ENCODE measurements around the gene STAC2.

GRCh38 chr17:39219647-39220154 lies 6.0 kb downstream of the STAC2 start:
- TF ChIP-seq ZNF592 (IDR thresholded peaks at IDR 0.05), result no peak
- TF ChIP-seq ELF1 (tag; IDR thresholded peaks at IDR 0.05), result no peak
- TF ChIP-seq EZH2 (IDR thresholded peaks at IDR 0.05; ENCODE audit: borderline replicate concordance, low read depth, low read length), result no peak
- no peak for TF ChIP-seq CTCF (IDR thresholded peaks at IDR 0.05 in 2 of 3, conservative IDR thresholded peaks at IDR 0.05 in 1 of 3; ENCODE audit: insufficient read depth in 2 of 3, low read depth in 1 of 3, low read length in 3 of 3)
- TF ChIP-seq ZNF3 (CRISPR knock-in tag; IDR thresholded peaks at IDR 0.05), result no peak
- no peak for TF ChIP-seq CLOCK (CRISPR knock-in tag; IDR thresholded peaks at IDR 0.05; ENCODE audit: borderline replicate concordance)
- TF ChIP-seq ZBTB49 (CRISPR knock-in tag; IDR thresholded peaks at IDR 0.05; ENCODE audit: borderline replicate concordance), result no peak
- no peak for TF ChIP-seq MAFK (IDR thresholded peaks at IDR 0.05; ENCODE audit: low read length)
- no peak for TF ChIP-seq ZNF561 (CRISPR knock-in tag; conservative IDR thresholded peaks at IDR 0.05)
- no peak for TF ChIP-seq SMC3 (conservative IDR thresholded peaks at IDR 0.05; ENCODE audit: insufficient read depth, low read depth, low read length)

Data from K562 (cell line).